ENCODE measurements around the gene KMT5B.

KMT5B gene

GRCh38 chr11:68142441-68143309, 70.4 kb downstream of the KMT5B start:
- no peak for DNase-seq

- DNase-seq: no peak
These were observed 71.1 kb downstream of the KMT5B start for GRCh38 chr11:68142028-68142412.

- no peak for DNase-seq
These were observed 71.7 kb downstream of the KMT5B start for GRCh38 chr11:68141246-68142027.

- no peak for DNase-seq
These were observed 72.4 kb downstream of the KMT5B start for GRCh38 chr11:68140496-68141245.

- DNase-seq: no peak
These were observed 74.9 kb downstream of the KMT5B start for GRCh38 chr11:68138237-68138636.

GRCh38 chr11:68137833-68138232, 75.3 kb downstream of the KMT5B start:
- DNase-seq: no peak

GRCh38 chr11:68136866-68137265, 76.2 kb downstream of the KMT5B start:
- DNase-seq: no peak

- no peak for DNase-seq
These were observed 77.9 kb downstream of the KMT5B start for GRCh38 chr11:68135161-68135560.

GRCh38 chr11:68133761-68134160, 79.3 kb downstream of the KMT5B start:
- DNase-seq: no peak

GRCh38 chr11:68130121-68130520, 83.0 kb downstream of the KMT5B start:
- no peak for DNase-seq

- DNase-seq: peak; percentile 80
These were observed 84.3 kb downstream of the KMT5B start for GRCh38 chr11:68128682-68129327.

- peak; percentile 98 for DNase-seq
These were observed 85.1 kb downstream of the KMT5B start for GRCh38 chr11:68127714-68128681.

GRCh38 chr11:68125164-68125563, 87.9 kb downstream of the KMT5B start:
- no peak for DNase-seq

- peak; percentile 76 for DNase-seq
These were observed 90.1 kb downstream of the KMT5B start for GRCh38 chr11:68122936-68123539.

GRCh38 chr11:68121067-68121899, 91.8 kb downstream of the KMT5B start, which contains the start of gene CHKA:
Gene CHKA (minus strand): TSS chr11:68121388. CDS start chr11:68121177, 211 bp downstream.
- DNase-seq: peak; percentile 95

GRCh38 chr11:68120273-68121066, 92.6 kb downstream of the KMT5B start:
- DNase-seq: peak; percentile 87

GRCh38 chr11:68118706-68119448, 94.2 kb downstream of the KMT5B start:
- peak; percentile 61 for DNase-seq

GRCh38 chr11:68117853-68118470, 95.1 kb downstream of the KMT5B start:
- DNase-seq: peak; percentile 87

Measured in islet precursor cell (in vitro differentiated cells).